Endometrium (tissue), 2 donors: ENCODE data around the gene CHST3.
A peak's percentile ranks its signal among the peaks of the same experiment; 100 is the strongest.
"Not testable (repeated sequence)": the region's sequence is repeated elsewhere in the genome, so short reads cannot be mapped to it uniquely, and the experiment has no call there.

Source experiments
- FAIRE-seq: peaks from 2 replicates; lab custom pipeline; 2012; peaks lifted over from hg19 to GRCh38; lab: Jason Lieb, UNC
- donor health status: control.
- donor health status: control.

Gene CHST3

GRCh38 chr10:72030762-72031543, 66.8 kb downstream of the CHST3 start:
- FAIRE-seq: no peak

- no peak for FAIRE-seq
These were observed 67.5 kb downstream of the CHST3 start for GRCh38 chr10:72031706-72032105.

GRCh38 chr10:72032409-72033162, 68.4 kb downstream of the CHST3 start:
- FAIRE-seq: not testable (repeated sequence)

- FAIRE-seq: no peak
These were observed 69.9 kb downstream of the CHST3 start for GRCh38 chr10:72034040-72034499.

- no peak for FAIRE-seq
These were observed 70.6 kb downstream of the CHST3 start for GRCh38 chr10:72034761-72035160.

GRCh38 chr10:72035252-72035887, 71.2 kb downstream of the CHST3 start:
- FAIRE-seq: no peak

- no peak for FAIRE-seq
These were observed 73.1 kb downstream of the CHST3 start for GRCh38 chr10:72037266-72037665.

- FAIRE-seq: no peak
These were observed 73.6 kb downstream of the CHST3 start for GRCh38 chr10:72037811-72038210.

GRCh38 chr10:72038458-72039001, 74.3 kb downstream of the CHST3 start:
- FAIRE-seq: no peak

GRCh38 chr10:72039377-72039776, 75.2 kb downstream of the CHST3 start:
- no peak for FAIRE-seq

GRCh38 chr10:72041491-72041890, 77.3 kb downstream of the CHST3 start:
- FAIRE-seq: no peak

- no peak for FAIRE-seq
These were observed 79.0 kb downstream of the CHST3 start for GRCh38 chr10:72043016-72043834.

GRCh38 chr10:72044417-72045041, 80.3 kb downstream of the CHST3 start:
- no peak for FAIRE-seq

- no peak for FAIRE-seq
These were observed 81.4 kb downstream of the CHST3 start for GRCh38 chr10:72045586-72045985.

GRCh38 chr10:72048450-72049124, 84.4 kb downstream of the CHST3 start:
- FAIRE-seq: peak; percentile 88

- FAIRE-seq: no peak
These were observed 85.3 kb downstream of the CHST3 start for GRCh38 chr10:72049472-72049871.

- no peak for FAIRE-seq
These were observed 86.0 kb downstream of the CHST3 start for GRCh38 chr10:72049969-72050781.

GRCh38 chr10:72050873-72051272, 86.7 kb downstream of the CHST3 start:
- FAIRE-seq: no peak

- no peak for FAIRE-seq
These were observed 89.5 kb downstream of the CHST3 start for GRCh38 chr10:72053690-72054089.

GRCh38 chr10:72056113-72056512, 91.9 kb downstream of the CHST3 start:
- no peak for FAIRE-seq
